DOHH2 (cell line): Measurements from ENCODE around the gene IFT81.

Experiments used
- CTCF ChIP-seq: fragments of 200-600 bp; sonication (generic); IDR thresholded peaks from one replicate; pipeline ENCODE4 v1.5.1; 2014; ENCODE audit warnings: antibody characterized with exemption, mild to moderate bottlenecking, low read depth, low read length; ENCODE audit not compliant: poor library complexity, severe bottlenecking
- EZH2phosphoT487 ChIP-seq: fragments of 200-600 bp; sonication (generic); IDR thresholded peaks from 2 replicates; pipeline ENCODE4 v1.6.1; 2017; ENCODE audit warnings: borderline replicate concordance, mild to moderate bottlenecking, antibody characterized with exemption, low read length, moderate library complexity, mixed read lengths

- TF ChIP-seq CTCF (no peak), EZH2phosphoT487 (no peak)
Measured at GRCh38 chr12:110090266-110091135, 33.7 kb upstream of the IFT81 start.
